MM.1S (cell line): Measurements from ENCODE around the gene TEX28.

Experiments used
- DNase-seq: peaks from one replicate; pipeline ENCODE4 v3.0.0-alpha.2; 2015
- H2AFZ ChIP-seq: fragments of 300-600 bp; sonication (generic); 2 replicates; pipeline ENCODE4 v1.6.0; 2016; ENCODE audit warnings: antibody characterized with exemption, low read length
- H3F3A ChIP-seq: fragments of 300-600 bp; sonication (generic); 2 replicates; pipeline ENCODE4 v1.6.1; 2016; ENCODE audit warnings: mild to moderate bottlenecking, antibody characterized with exemption, low read length, moderate library complexity, mixed read lengths; ENCODE audit not compliant: insufficient read depth
- H3K27ac ChIP-seq: fragments of 300-600 bp; sonication (generic); 2 replicates; pipeline ENCODE4 v1.5.1; 2016; ENCODE audit warnings: mild to moderate bottlenecking, low read length
- H3K27me3 ChIP-seq: fragments of 300-600 bp; sonication (generic); replicated peaks from 2 replicates; pipeline ENCODE4 v1.6.0; 2016; ENCODE audit warnings: low read length; ENCODE audit not compliant: insufficient read depth
- H3K36me3 ChIP-seq: fragments of 300-600 bp; sonication (generic); replicated peaks from 2 replicates; pipeline ENCODE4 v1.6.1; 2016; ENCODE audit warnings: mild to moderate bottlenecking, low read length, mixed read lengths; ENCODE audit not compliant: insufficient read depth
- H3K4me1 ChIP-seq: fragments of 300-600 bp; sonication (generic); 2 replicates; pipeline ENCODE4 v1.6.1; 2016; ENCODE audit warnings: low read length, mixed read lengths
- H3K4me2 ChIP-seq: fragments of 300-600 bp; sonication (generic); 2 replicates; pipeline ENCODE4 v1.6.0; 2016; ENCODE audit warnings: low read depth, low read length
- H3K4me3 ChIP-seq: fragments of 300-600 bp; sonication (generic); 2 replicates; pipeline ENCODE4 v1.5.1; 2016; ENCODE audit warnings: low read length, mixed read lengths
- H3K79me2 ChIP-seq: fragments of 300-600 bp; sonication (generic); 2 replicates; pipeline ENCODE4 v1.6.1; 2016; ENCODE audit warnings: mixed run types, low read length, mixed read lengths
- H3K9ac ChIP-seq: fragments of 300-600 bp; sonication (generic); 2 replicates; pipeline ENCODE4 v1.6.1; 2016; ENCODE audit warnings: low read length, mixed read lengths
- H3K9me2 ChIP-seq: fragments of 300-600 bp; sonication (generic); replicated peaks from 2 replicates; pipeline ENCODE4 v1.6.1; 2016; ENCODE audit warnings: mild to moderate bottlenecking, low read length, mixed read lengths; ENCODE audit not compliant: insufficient read depth
- H3K9me3 ChIP-seq: fragments of 300-600 bp; sonication (generic); replicated peaks from 2 replicates; pipeline ENCODE4 v1.6.1; 2016; ENCODE audit warnings: mild to moderate bottlenecking, low read length, mixed read lengths; ENCODE audit not compliant: insufficient read depth
- H4K20me1 ChIP-seq: fragments of 300-600 bp; sonication (generic); 2 replicates; pipeline ENCODE4 v1.6.1; 2016; ENCODE audit warnings: mild to moderate bottlenecking, low read length, moderate library complexity, mixed read lengths; ENCODE audit not compliant: insufficient read depth
- EZH2 ChIP-seq: fragments of 300-600 bp; sonication (generic); optimal IDR thresholded peaks from 2 replicates; pipeline ENCODE3; 2017; ENCODE audit warnings: low read depth, mild to moderate bottlenecking, antibody characterized with exemption, low read length, mixed read lengths
- EZH2phosphoT487 ChIP-seq: fragments of 300-600 bp; sonication (generic); IDR thresholded peaks from 2 replicates; pipeline ENCODE4 v1.6.1; 2018; ENCODE audit warnings: antibody characterized with exemption, low read length
- TF ChIP-seq, protein P1 (sequence below): fragments of 300-600 bp; sonication (generic); IDR thresholded peaks from 2 replicates; pipeline ENCODE4 v1.5.1; 2016; ENCODE audit warnings: antibody characterized with exemption, low read length, mixed read lengths

The TEX28 gene

DNA sequence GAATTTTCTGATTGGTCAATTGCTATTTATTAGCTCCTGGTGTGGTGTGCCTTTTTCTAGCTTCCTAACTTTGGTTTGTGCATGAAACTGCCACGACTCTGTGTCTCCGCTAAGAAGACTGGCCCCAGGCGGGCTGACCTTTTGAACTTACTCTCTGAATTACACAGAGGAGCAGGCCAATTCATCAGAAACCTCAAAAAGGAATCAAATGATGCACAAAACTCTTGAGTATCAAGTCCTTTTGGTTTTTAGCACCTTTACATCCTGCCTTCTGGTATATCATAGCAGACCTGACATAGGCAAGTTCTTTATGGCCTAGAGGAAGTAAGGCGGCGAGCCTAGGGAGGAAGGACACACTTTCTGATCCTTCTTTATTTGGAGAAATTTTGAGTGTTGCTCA is 18.2 kb upstream of the TEX28 start:
- Histone ChIP-seq H3K27me3 (no peaks in the 10 kb centered on the region), H3K9me2 (no peaks in the 10 kb centered on the region), H3K27ac (no peak overlapping the region), H3K4me3 (no peak overlapping the region), H3K9ac (no peak overlapping the region), H3K36me3 (no peaks in the 10 kb centered on the region), H3K79me2 (no peaks in the 10 kb centered on the region), H3K9me3 (no peaks in the 10 kb centered on the region), H3K4me1 (peaks cover 4% of the 10 kb centered on the region; the same call in 1 of the 2 replicates), H3K4me2 (no peak overlapping the region), H3F3A (no peaks in the 10 kb centered on the region), H2AFZ (no peak overlapping the region), H4K20me1 (no peaks in the 10 kb centered on the region)
- TF ChIP-seq EZH2: no peak
- TF ChIP-seq, protein P1, sequence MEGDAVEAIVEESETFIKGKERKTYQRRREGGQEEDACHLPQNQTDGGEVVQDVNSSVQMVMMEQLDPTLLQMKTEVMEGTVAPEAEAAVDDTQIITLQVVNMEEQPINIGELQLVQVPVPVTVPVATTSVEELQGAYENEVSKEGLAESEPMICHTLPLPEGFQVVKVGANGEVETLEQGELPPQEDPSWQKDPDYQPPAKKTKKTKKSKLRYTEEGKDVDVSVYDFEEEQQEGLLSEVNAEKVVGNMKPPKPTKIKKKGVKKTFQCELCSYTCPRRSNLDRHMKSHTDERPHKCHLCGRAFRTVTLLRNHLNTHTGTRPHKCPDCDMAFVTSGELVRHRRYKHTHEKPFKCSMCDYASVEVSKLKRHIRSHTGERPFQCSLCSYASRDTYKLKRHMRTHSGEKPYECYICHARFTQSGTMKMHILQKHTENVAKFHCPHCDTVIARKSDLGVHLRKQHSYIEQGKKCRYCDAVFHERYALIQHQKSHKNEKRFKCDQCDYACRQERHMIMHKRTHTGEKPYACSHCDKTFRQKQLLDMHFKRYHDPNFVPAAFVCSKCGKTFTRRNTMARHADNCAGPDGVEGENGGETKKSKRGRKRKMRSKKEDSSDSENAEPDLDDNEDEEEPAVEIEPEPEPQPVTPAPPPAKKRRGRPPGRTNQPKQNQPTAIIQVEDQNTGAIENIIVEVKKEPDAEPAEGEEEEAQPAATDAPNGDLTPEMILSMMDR: no peak
- no peak for TF ChIP-seq EZH2phosphoT487
- DNase-seq: no peak

DNA sequence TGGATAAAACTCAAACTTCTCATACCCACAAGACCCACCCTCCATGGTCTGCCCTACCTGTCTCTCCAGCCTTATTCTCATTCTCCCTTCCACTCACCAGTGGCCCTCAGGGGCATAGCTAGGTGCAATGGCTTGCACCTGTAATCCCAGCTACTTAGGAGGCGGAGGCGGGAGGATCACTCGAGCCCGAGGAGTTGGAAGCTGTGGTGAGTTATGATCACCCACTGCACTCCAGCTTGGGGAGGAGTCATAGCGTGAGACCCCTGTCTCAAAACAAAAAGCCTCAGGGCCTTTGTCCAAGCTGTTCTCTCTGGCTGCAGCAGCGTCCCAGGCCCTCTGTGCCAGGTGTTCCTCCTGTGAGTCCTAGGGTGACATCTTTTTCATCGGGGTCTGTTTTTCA is 17.2 kb upstream of the TEX28 start:
- no peaks in the 10 kb centered on the region for H3K9me2 ChIP-seq
- H3K9me3 ChIP-seq: no peaks in the 10 kb centered on the region
- H3F3A ChIP-seq: no peaks in the 10 kb centered on the region
- DNase-seq: no peak
- no peak overlapping the region for H3K4me2 ChIP-seq
- no peak overlapping the region for H3K4me3 ChIP-seq
- H2AFZ ChIP-seq: no peak overlapping the region
- no peak overlapping the region for H3K9ac ChIP-seq
- TF ChIP-seq, protein P1: no peak
- TF ChIP-seq EZH2phosphoT487: no peak
- no peak overlapping the region for H3K27ac ChIP-seq
- H3K4me1 ChIP-seq: peaks cover 5% of the 10 kb centered on the region; the same call in 1 of the 2 replicates
- H4K20me1 ChIP-seq: no peaks in the 10 kb centered on the region
- H3K79me2 ChIP-seq: no peaks in the 10 kb centered on the region
- H3K36me3 ChIP-seq: no peaks in the 10 kb centered on the region
- H3K27me3 ChIP-seq: no peaks in the 10 kb centered on the region

DNA sequence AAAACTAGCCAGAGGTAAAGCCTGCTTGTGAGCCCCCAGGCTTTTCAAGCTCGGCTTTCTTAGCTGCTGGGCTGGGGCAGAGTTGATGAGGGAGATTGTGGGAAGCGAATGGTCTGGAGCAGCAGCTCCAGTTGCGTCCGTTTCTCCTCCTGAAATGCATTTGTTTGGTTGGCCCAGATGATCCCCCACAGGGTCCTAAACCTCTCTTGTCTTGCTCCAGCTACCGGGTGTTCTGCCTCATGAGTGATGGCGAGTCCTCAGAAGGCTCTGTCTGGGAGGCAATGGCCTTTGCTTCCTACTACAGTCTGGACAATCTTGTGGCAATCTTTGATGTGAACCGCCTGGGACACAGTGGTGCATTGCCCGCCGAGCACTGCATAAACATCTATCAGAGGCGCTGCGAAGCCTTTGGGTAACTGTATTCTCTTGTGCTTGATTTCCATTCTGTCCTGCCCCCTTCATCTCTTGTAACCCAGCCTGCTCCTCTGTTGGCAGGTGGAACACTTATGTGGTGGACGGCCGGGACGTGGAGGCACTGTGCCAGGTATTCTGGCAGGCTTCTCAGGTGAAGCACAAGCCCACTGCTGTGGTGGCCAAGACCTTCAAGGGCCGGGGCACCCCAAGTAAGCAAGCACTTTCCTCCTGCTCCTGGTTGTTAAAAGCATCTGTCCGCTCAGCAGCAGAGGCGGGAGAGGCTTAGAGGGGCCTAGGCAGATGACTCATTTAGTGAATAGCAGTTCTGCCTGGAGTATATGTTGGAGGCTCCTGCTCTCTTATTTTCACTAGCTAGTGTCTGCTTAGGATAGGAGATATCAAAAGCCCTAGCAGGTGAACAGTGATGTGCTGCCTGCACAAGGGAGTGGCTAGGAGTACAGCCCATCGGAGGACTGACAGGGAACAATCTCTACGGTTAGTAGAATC is 16.0 kb upstream of the TEX28 start:
- no peak for DNase-seq
- Histone ChIP-seq H3K4me3 (no peak overlapping the region), H3K4me1 (peaks cover 5% of the 10 kb centered on the region; the same call in 1 of the 2 replicates), H3K4me2 (no peak overlapping the region), H2AFZ (no peak overlapping the region), H3F3A (no peaks in the 10 kb centered on the region), H3K27me3 (no peaks in the 10 kb centered on the region), H3K9ac (no peak overlapping the region), H4K20me1 (no peaks in the 10 kb centered on the region), H3K79me2 (no peaks in the 10 kb centered on the region), H3K9me2 (no peaks in the 10 kb centered on the region), H3K9me3 (no peaks in the 10 kb centered on the region), H3K36me3 (no peaks in the 10 kb centered on the region), H3K27ac (no peak overlapping the region)
- TF ChIP-seq EZH2phosphoT487: no peak
- TF ChIP-seq, protein P1: no peak
- TF ChIP-seq EZH2: no peak
